ENCODE data around the gene HPCAL1. TPM values are rescaled to one million over a fixed set of nuclear protein-coding genes. Genes with fewer than 3 reads are reported as not detected.

The HPCAL1 gene
- total RNA-seq, 4 donors from 2014 or later = 11.1 to 122 (median 48.9) TPM

GRCh38 chr2:10392548-10392947 is 89.8 kb downstream of the HPCAL1 start:
- H3K36me3 ChIP-seq = no peaks in the 10 kb centered on the region
- no peaks in the 10 kb centered on the region for H3K9me3 ChIP-seq
- H3K27me3 ChIP-seq = no peaks in the 10 kb centered on the region
- H3K4me3 ChIP-seq = no peak overlapping the region
- peak overlapping the region in 1 of 2 donors; percentile 18 for H3K27ac ChIP-seq
- no peaks in the 10 kb centered on the region for H3K4me1 ChIP-seq
- intact Hi-C loops (cut with DNase I; ENCODE audit: low total_unique reads) = no loop called here
- no peak for TF ChIP-seq POLR2A (IDR thresholded peaks at IDR 0.05)
- no peak for TF ChIP-seq CTCF (IDR thresholded peaks at IDR 0.05)
- no peak for DNase-seq

- Histone ChIP-seq H3K27me3 (no peaks in the 10 kb centered on the region), H3K27ac (peak overlapping the region in 1 of 2 donors; percentile 18), H3K4me1 (no peaks in the 10 kb centered on the region), H3K9me3 (no peaks in the 10 kb centered on the region), H3K36me3 (no peaks in the 10 kb centered on the region), H3K4me3 (no peak overlapping the region)
- TF ChIP-seq POLR2A (IDR thresholded peaks at IDR 0.05) (no peak), CTCF (IDR thresholded peaks at IDR 0.05) (no peak)
- DNase-seq = no peak
- intact Hi-C loops (cut with DNase I; ENCODE audit: low total_unique reads) = no loop called here
These were observed 90.4 kb downstream of the HPCAL1 start for GRCh38 chr2:10392951-10393639.

GRCh38 chr2:10393640-10393982 is 90.9 kb downstream of the HPCAL1 start:
- H3K4me3 ChIP-seq = no peak overlapping the region
- DNase-seq = no peak
- H3K27ac ChIP-seq = no peak overlapping the region

GRCh38 chr2:10395893-10396292 is 93.2 kb downstream of the HPCAL1 start:
- Histone ChIP-seq H3K27ac (no peak overlapping the region), H3K4me3 (no peak overlapping the region), H3K4me1 (no peaks in the 10 kb centered on the region), H3K9me3 (no peaks in the 10 kb centered on the region), H3K36me3 (no peaks in the 10 kb centered on the region), H3K27me3 (no peaks in the 10 kb centered on the region)
- DNase-seq = no peak
- intact Hi-C loops (cut with DNase I; ENCODE audit: low total_unique reads) = no loop called here
- TF ChIP-seq POLR2A (IDR thresholded peaks at IDR 0.05) (no peak), CTCF (IDR thresholded peaks at IDR 0.05) (no peak)

More at GRCh38 chr2:10393640-10393982, 90.9 kb downstream of the HPCAL1 start:
- Histone ChIP-seq H3K4me1 (no peaks in the 10 kb centered on the region), H3K9me3 (no peaks in the 10 kb centered on the region), H3K27me3 (no peaks in the 10 kb centered on the region), H3K36me3 (no peaks in the 10 kb centered on the region)
- intact Hi-C loops (cut with DNase I; ENCODE audit: low total_unique reads) = no loop called here
- no peak for TF ChIP-seq POLR2A (IDR thresholded peaks at IDR 0.05)

GRCh38 chr2:10396464-10396863 is 93.8 kb downstream of the HPCAL1 start:
- Histone ChIP-seq H3K4me1 (no peaks in the 10 kb centered on the region), H3K27ac (no peak overlapping the region), H3K27me3 (no peaks in the 10 kb centered on the region), H3K36me3 (no peaks in the 10 kb centered on the region), H3K9me3 (no peaks in the 10 kb centered on the region), H3K4me3 (no peak overlapping the region)
- no peak for DNase-seq
- no peak for TF ChIP-seq CTCF (IDR thresholded peaks at IDR 0.05)
- intact Hi-C loops (cut with DNase I; ENCODE audit: low total_unique reads) = no loop called here
